SK-N-SH treated with all-trans-retinoic acid at 6 μM for 48 hours (cell line): ENCODE results near the gene SPRY1.

Experiments
- ATAC-seq: fragments of 200-7000 bp; cut with Tn5 transposase; 3 replicates; pipeline ENCODE4 v1.9.1; 2020; ENCODE audit warnings: mild to moderate bottlenecking, moderate library complexity
- ARNTL ChIP-seq: fragments of 450-650 bp; formaldehyde crosslinking; IDR thresholded peaks from 2 replicates; pipeline ENCODE4 v1.5.0; 2020; ENCODE audit warnings: low read depth, mild to moderate bottlenecking, moderate library complexity, borderline replicate concordance
- BACH2 ChIP-seq: fragments of 250-450 bp; sonication (Bioruptor Pico); IDR thresholded peaks from 2 replicates; pipeline ENCODE4 v1.9.0; 2021; ENCODE audit warnings: mild to moderate bottlenecking, borderline replicate concordance
- CSDC2 ChIP-seq: fragments of 250-450 bp; sonication (Bioruptor Pico); IDR thresholded peaks from 2 replicates; pipeline ENCODE4 v1.5.0; 2020; ENCODE audit warnings: mild to moderate bottlenecking, moderate library complexity
- ESRRG ChIP-seq: fragments of 250-450 bp; sonication (Bioruptor Pico); IDR thresholded peaks from 2 replicates; pipeline ENCODE4 v1.6.1; 2021; ENCODE audit warnings: mild to moderate bottlenecking
- GLIS3 ChIP-seq: fragments of 250-450 bp; sonication (Bioruptor Pico); IDR thresholded peaks from 2 replicates; pipeline ENCODE4 v1.5.0; 2020; ENCODE audit warnings: mild to moderate bottlenecking, moderate library complexity
- ISL1 ChIP-seq: fragments of 250-450 bp; sonication (Bioruptor Pico); IDR thresholded peaks from 2 replicates; pipeline ENCODE4 v2.1.2; 2022; ENCODE audit warnings: mild to moderate bottlenecking, moderate library complexity
- OSR1 ChIP-seq: fragments of 250-450 bp; sonication (Bioruptor Pico); IDR thresholded peaks from 2 replicates; pipeline ENCODE4 v1.8.0; 2022; ENCODE audit warnings: moderate library complexity, mild to moderate bottlenecking, inconsistent platforms
- RARB ChIP-seq: fragments of 250-450 bp; sonication (Bioruptor Pico); IDR thresholded peaks from 2 replicates; pipeline ENCODE4 v1.8.0; 2021; ENCODE audit warnings: mild to moderate bottlenecking, moderate library complexity
- TCF4 ChIP-seq: fragments of 250-450 bp; sonication (Bioruptor Pico); IDR thresholded peaks from 2 replicates; pipeline ENCODE4 v1.8.0; 2021; ENCODE audit warnings: mild to moderate bottlenecking, moderate library complexity, borderline replicate concordance
- TOX ChIP-seq: fragments of 250-450 bp; sonication (Bioruptor Pico); IDR thresholded peaks from 2 replicates; pipeline ENCODE4 v1.8.0; 2021; ENCODE audit warnings: mild to moderate bottlenecking, moderate library complexity, borderline replicate concordance
- ZC3H10 ChIP-seq: fragments of 250-450 bp; sonication (Bioruptor Pico); IDR thresholded peaks from 2 replicates; pipeline ENCODE4 v1.5.1; 2021; ENCODE audit warnings: mild to moderate bottlenecking, moderate library complexity
- ZFP3 ChIP-seq: fragments of 250-450 bp; sonication (Bioruptor Pico); IDR thresholded peaks from 2 replicates; pipeline ENCODE4 v1.5.0; 2020; ENCODE audit warnings: mild to moderate bottlenecking, moderate library complexity
- ZFP30 ChIP-seq: fragments of 450-650 bp; formaldehyde crosslinking; IDR thresholded peaks from 2 replicates; pipeline ENCODE4 v1.5.0; 2022; ENCODE audit warnings: mild to moderate bottlenecking, moderate library complexity
- ZNF565 ChIP-seq: fragments of 450-650 bp; formaldehyde crosslinking; conservative IDR thresholded peaks from 2 replicates; pipeline ENCODE4 v1.5.0; 2020; ENCODE audit warnings: low read depth, mild to moderate bottlenecking, moderate library complexity
- ZNF8 ChIP-seq: fragments of 450-650 bp; formaldehyde crosslinking; IDR thresholded peaks from 2 replicates; pipeline ENCODE4 v1.5.0; 2020; ENCODE audit warnings: mild to moderate bottlenecking, moderate library complexity
- TF ChIP-seq, protein P1 (sequence below): fragments of 250-450 bp; sonication (Bioruptor Pico); IDR thresholded peaks from 2 replicates; pipeline ENCODE4 v1.8.0; 2021; ENCODE audit warnings: low read depth, mild to moderate bottlenecking, moderate library complexity, borderline replicate concordance
- TF ChIP-seq, protein P2 (sequence below): fragments of 250-450 bp; sonication (Bioruptor Pico); IDR thresholded peaks from 2 replicates; pipeline ENCODE4 v1.5.0; 2020; ENCODE audit warnings: mild to moderate bottlenecking, moderate library complexity
- TF ChIP-seq, protein P3 (sequence below): fragments of 250-450 bp; sonication (Bioruptor Pico); IDR thresholded peaks from 2 replicates; pipeline ENCODE4 v1.5.1; 2021; ENCODE audit warnings: mild to moderate bottlenecking, moderate library complexity
- TF ChIP-seq, protein P4 (sequence below): fragments of 250-450 bp; sonication (Bioruptor Pico); IDR thresholded peaks from 2 replicates; pipeline ENCODE4 v1.8.0; 2020; ENCODE audit warnings: mild to moderate bottlenecking, moderate library complexity, borderline replicate concordance
- TF ChIP-seq, protein P5 (sequence below): fragments of 250-450 bp; sonication (Bioruptor Pico); IDR thresholded peaks from 2 replicates; pipeline ENCODE4 v1.5.1; 2020; ENCODE audit warnings: low read depth, mild to moderate bottlenecking, moderate library complexity

The SPRY1 gene

DNA sequence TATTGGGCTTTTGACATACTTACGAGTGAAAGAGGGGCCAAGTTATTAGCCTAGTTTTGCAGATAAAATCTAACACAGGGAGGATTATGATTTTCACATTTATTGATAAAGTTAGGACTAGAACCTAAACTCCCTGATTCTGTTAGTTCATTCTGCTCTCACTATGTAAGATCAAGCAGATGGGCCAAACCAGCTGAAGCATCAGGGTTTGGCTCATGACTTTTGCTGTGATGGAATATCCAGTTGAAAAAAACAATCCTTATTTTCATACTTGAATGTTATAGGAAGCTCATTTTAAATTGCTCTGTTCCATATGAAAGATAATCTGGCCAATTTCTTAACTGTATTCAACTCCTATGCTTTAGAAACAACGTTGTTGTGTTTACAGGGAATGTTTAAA lies 21.2 kb downstream of the SPRY1 start:
- ATAC-seq, result peak; percentile 8; the same call in 1 of the 3 replicates
- TF ChIP-seq ESRRG (CRISPR knock-in tag) (no peak), ISL1 (CRISPR knock-in tag) (no peak), ARNTL (no peak), ZC3H10 (CRISPR knock-in tag) (no peak), GLIS3 (CRISPR knock-in tag) (no peak), ZNF565 (no peak), TOX (CRISPR knock-in tag) (no peak), TCF4 (CRISPR knock-in tag) (no peak), ZFP30 (CRISPR knock-in tag) (no peak), BACH2 (CRISPR knock-in tag) (no peak), CSDC2 (CRISPR knock-in tag) (no peak), ZFP3 (CRISPR knock-in tag) (no peak), OSR1 (CRISPR knock-in tag) (no peak), RARB (CRISPR knock-in tag) (no peak)
- TF ChIP-seq, protein P1, sequence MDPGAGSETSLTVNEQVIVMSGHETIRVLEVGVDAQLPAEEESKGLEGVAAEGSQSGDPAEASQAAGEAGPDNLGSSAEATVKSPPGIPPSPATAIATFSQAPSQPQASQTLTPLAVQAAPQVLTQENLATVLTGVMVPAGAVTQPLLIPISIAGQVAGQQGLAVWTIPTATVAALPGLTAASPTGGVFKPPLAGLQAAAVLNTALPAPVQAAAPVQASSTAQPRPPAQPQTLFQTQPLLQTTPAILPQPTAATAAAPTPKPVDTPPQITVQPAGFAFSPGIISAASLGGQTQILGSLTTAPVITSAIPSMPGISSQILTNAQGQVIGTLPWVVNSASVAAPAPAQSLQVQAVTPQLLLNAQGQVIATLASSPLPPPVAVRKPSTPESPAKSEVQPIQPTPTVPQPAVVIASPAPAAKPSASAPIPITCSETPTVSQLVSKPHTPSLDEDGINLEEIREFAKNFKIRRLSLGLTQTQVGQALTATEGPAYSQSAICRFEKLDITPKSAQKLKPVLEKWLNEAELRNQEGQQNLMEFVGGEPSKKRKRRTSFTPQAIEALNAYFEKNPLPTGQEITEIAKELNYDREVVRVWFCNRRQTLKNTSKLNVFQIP (CRISPR knock-in tag), result no peak
- TF ChIP-seq, protein P2, sequence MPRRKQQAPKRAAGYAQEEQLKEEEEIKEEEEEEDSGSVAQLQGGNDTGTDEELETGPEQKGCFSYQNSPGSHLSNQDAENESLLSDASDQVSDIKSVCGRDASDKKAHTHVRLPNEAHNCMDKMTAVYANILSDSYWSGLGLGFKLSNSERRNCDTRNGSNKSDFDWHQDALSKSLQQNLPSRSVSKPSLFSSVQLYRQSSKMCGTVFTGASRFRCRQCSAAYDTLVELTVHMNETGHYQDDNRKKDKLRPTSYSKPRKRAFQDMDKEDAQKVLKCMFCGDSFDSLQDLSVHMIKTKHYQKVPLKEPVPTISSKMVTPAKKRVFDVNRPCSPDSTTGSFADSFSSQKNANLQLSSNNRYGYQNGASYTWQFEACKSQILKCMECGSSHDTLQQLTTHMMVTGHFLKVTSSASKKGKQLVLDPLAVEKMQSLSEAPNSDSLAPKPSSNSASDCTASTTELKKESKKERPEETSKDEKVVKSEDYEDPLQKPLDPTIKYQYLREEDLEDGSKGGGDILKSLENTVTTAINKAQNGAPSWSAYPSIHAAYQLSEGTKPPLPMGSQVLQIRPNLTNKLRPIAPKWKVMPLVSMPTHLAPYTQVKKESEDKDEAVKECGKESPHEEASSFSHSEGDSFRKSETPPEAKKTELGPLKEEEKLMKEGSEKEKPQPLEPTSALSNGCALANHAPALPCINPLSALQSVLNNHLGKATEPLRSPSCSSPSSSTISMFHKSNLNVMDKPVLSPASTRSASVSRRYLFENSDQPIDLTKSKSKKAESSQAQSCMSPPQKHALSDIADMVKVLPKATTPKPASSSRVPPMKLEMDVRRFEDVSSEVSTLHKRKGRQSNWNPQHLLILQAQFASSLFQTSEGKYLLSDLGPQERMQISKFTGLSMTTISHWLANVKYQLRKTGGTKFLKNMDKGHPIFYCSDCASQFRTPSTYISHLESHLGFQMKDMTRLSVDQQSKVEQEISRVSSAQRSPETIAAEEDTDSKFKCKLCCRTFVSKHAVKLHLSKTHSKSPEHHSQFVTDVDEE (CRISPR knock-in tag), result no peak
- TF ChIP-seq, protein P3, sequence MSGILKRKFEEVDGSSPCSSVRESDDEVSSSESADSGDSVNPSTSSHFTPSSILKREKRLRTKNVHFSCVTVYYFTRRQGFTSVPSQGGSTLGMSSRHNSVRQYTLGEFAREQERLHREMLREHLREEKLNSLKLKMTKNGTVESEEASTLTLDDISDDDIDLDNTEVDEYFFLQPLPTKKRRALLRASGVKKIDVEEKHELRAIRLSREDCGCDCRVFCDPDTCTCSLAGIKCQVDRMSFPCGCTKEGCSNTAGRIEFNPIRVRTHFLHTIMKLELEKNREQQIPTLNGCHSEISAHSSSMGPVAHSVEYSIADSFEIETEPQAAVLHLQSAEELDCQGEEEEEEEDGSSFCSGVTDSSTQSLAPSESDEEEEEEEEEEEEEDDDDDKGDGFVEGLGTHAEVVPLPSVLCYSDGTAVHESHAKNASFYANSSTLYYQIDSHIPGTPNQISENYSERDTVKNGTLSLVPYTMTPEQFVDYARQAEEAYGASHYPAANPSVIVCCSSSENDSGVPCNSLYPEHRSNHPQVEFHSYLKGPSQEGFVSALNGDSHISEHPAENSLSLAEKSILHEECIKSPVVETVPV (CRISPR knock-in tag), result no peak
- TF ChIP-seq, protein P4, sequence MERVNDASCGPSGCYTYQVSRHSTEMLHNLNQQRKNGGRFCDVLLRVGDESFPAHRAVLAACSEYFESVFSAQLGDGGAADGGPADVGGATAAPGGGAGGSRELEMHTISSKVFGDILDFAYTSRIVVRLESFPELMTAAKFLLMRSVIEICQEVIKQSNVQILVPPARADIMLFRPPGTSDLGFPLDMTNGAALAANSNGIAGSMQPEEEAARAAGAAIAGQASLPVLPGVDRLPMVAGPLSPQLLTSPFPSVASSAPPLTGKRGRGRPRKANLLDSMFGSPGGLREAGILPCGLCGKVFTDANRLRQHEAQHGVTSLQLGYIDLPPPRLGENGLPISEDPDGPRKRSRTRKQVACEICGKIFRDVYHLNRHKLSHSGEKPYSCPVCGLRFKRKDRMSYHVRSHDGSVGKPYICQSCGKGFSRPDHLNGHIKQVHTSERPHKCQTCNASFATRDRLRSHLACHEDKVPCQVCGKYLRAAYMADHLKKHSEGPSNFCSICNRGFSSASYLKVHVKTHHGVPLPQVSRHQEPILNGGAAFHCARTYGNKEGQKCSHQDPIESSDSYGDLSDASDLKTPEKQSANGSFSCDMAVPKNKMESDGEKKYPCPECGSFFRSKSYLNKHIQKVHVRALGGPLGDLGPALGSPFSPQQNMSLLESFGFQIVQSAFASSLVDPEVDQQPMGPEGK (CRISPR knock-in tag), result no peak
- TF ChIP-seq, protein P5, sequence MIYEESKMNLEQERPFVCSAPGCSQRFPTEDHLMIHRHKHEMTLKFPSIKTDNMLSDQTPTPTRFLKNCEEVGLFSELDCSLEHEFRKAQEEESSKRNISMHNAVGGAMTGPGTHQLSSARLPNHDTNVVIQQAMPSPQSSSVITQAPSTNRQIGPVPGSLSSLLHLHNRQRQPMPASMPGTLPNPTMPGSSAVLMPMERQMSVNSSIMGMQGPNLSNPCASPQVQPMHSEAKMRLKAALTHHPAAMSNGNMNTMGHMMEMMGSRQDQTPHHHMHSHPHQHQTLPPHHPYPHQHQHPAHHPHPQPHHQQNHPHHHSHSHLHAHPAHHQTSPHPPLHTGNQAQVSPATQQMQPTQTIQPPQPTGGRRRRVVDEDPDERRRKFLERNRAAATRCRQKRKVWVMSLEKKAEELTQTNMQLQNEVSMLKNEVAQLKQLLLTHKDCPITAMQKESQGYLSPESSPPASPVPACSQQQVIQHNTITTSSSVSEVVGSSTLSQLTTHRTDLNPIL (CRISPR knock-in tag), result no peak

DNA sequence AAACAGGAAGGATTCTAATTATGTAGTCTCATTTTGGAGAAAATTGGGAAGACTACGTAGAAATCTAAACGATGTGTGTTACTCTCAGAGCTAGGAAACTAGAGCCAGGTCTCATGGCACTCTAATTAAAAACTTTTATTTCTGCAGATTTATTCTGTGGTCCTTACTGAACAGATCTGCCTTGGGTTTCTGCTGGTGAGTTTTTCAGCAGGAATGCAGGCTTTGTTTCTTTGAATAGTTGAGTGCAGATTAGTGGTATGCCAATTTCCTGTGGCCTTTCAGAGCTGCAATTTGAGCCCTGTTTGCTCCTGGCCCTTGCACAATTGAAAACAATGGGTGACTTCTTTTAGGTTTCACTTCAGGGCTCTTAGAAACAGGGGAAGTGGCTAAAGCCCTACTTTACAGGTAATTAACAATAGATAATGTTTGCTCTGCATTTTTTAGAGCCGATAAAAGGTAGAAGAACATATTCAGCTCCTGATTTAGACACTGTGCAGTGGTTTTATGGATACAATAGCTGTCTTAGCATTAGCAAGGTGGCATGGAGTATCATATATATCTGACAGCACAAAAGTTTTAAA lies 21.8 kb downstream of the SPRY1 start:
- ATAC-seq, result peak; percentile 98
- TF ChIP-seq ZNF8 (CRISPR knock-in tag), result peak; percentile 29; the same call in 1 of the 2 replicates
- TF ChIP-seq, protein P5 (CRISPR knock-in tag), result no peak
- TF ChIP-seq ISL1 (CRISPR knock-in tag), result peak; percentile 79
- TF ChIP-seq, protein P2 (CRISPR knock-in tag), result no peak
